Loucy (cell line): ENCODE measurements around the gene TTC12.

ENCODE experiments used
- EZH2phosphoT487 ChIP-seq: fragments of 200-600 bp; IDR thresholded peaks from 2 replicates; pipeline ENCODE4 v1.6.1; 2018; ENCODE audit warnings: antibody characterized with exemption, mild to moderate bottlenecking, moderate library complexity, borderline replicate concordance
- TF ChIP-seq, protein P1 (sequence below): fragments of 200-600 bp; sonication (generic); conservative IDR thresholded peaks from 2 replicates; pipeline ENCODE4 v1.5.1; 2014; ENCODE audit warnings: mild to moderate bottlenecking, antibody characterized with exemption, low read length

DNA sequence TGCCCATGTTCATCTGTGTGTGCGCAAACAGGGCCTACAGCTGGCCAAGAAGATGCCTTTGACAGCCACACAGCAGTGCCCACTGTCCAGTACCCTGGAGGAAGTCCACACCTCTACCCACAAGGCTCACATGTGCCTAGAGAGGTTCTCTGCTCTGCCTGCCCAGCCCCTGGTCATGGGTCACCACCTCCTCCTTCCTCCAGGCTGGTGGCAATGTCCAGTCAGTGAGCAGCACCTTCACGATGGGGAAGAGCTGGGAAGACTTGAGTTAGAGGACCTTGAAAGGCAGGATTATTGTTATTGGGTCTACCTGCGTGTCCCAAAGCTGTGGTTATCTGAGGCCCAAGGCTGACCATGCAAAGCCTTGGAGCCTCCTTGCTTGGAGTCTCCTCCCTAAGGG is 28.4 kb upstream of the TTC12 start:
- no peak for TF ChIP-seq EZH2phosphoT487
- TF ChIP-seq, protein P1, sequence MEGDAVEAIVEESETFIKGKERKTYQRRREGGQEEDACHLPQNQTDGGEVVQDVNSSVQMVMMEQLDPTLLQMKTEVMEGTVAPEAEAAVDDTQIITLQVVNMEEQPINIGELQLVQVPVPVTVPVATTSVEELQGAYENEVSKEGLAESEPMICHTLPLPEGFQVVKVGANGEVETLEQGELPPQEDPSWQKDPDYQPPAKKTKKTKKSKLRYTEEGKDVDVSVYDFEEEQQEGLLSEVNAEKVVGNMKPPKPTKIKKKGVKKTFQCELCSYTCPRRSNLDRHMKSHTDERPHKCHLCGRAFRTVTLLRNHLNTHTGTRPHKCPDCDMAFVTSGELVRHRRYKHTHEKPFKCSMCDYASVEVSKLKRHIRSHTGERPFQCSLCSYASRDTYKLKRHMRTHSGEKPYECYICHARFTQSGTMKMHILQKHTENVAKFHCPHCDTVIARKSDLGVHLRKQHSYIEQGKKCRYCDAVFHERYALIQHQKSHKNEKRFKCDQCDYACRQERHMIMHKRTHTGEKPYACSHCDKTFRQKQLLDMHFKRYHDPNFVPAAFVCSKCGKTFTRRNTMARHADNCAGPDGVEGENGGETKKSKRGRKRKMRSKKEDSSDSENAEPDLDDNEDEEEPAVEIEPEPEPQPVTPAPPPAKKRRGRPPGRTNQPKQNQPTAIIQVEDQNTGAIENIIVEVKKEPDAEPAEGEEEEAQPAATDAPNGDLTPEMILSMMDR, result no peak
